GM23338 (cell line): Measurements from ENCODE around the gene RTEL1. TPM values are rescaled to one million over a fixed set of nuclear protein-coding genes. Genes with fewer than 3 reads are reported as not detected.

Experiments used
- ATAC-seq: fragments of 200-7000 bp; cut with Tn5 transposase; 3 replicates; pipeline ENCODE4 v1.9.1; 2020
- DNase-seq: peaks from one replicate; pipeline ENCODE4 v3.0.0-alpha.2; 2015; ENCODE audit warnings: low spot score
- H2AFZ ChIP-seq: fragments of 200-600 bp; sonication (generic); 2 replicates; pipeline ENCODE4 v1.8.0; 2016; ENCODE audit warnings: antibody characterized with exemption, mild to moderate bottlenecking, moderate library complexity
- H3F3A ChIP-seq: fragments of 200-600 bp; sonication (generic); replicated peaks from 2 replicates; pipeline ENCODE4 v1.8.0; 2017; ENCODE audit warnings: antibody characterized with exemption, mixed run types, low read depth
- H3K27ac ChIP-seq: fragments of 200-600 bp; sonication (generic); 2 replicates; pipeline ENCODE4 v1.6.1; 2016; ENCODE audit warnings: low read depth
- H3K27me3 ChIP-seq: fragments of 200-600 bp; sonication (generic); 2 replicates; pipeline ENCODE4 v1.8.0; 2016; ENCODE audit warnings: mild to moderate bottlenecking, mixed run types, moderate library complexity; ENCODE audit not compliant: insufficient read depth
- H3K36me3 ChIP-seq: fragments of 200-600 bp; sonication (generic); 2 replicates; pipeline ENCODE4 v1.8.0; 2016; ENCODE audit warnings: mild to moderate bottlenecking; ENCODE audit not compliant: insufficient read depth
- H3K4me1 ChIP-seq: fragments of 200-600 bp; sonication (generic); 2 replicates; pipeline ENCODE4 v1.8.0; 2016; ENCODE audit warnings: mild to moderate bottlenecking, moderate library complexity; ENCODE audit not compliant: insufficient read depth
- H3K4me2 ChIP-seq: fragments of 200-600 bp; sonication (generic); 2 replicates; pipeline ENCODE4 v1.7.1; 2017; ENCODE audit warnings: mixed run types
- H3K4me3 ChIP-seq: fragments of 200-600 bp; sonication (generic); 2 replicates; pipeline ENCODE4 v1.6.1; 2016; ENCODE audit warnings: mixed run types
- H3K79me2 ChIP-seq: fragments of 200-600 bp; sonication (generic); replicated peaks from 2 replicates; pipeline ENCODE4 v1.8.0; 2017; ENCODE audit warnings: mild to moderate bottlenecking; ENCODE audit not compliant: insufficient read depth
- H3K9me2 ChIP-seq: fragments of 200-600 bp; sonication (generic); 2 replicates; pipeline ENCODE4 v1.8.0; 2017; ENCODE audit not compliant: insufficient read depth
- H4K20me1 ChIP-seq: fragments of 200-600 bp; sonication (generic); replicated peaks from 2 replicates; pipeline ENCODE4 v1.8.0; 2017; ENCODE audit warnings: mild to moderate bottlenecking; ENCODE audit not compliant: insufficient read depth
- H3K27ac Mint-ChIP-seq: 2 replicates; pipeline ENCODE4 v1.8.0; 2020; ENCODE audit warnings: inconsistent platforms, mild to moderate bottlenecking, moderate library complexity, mixed read lengths
- H3K27me3 Mint-ChIP-seq: 3 replicates; pipeline ENCODE4 v1.8.0; 2022; ENCODE audit warnings: low read depth, mild to moderate bottlenecking, moderate library complexity, mixed read lengths, inconsistent platforms; ENCODE audit not compliant: insufficient read depth, poor library complexity
- H3K36me3 Mint-ChIP-seq: 3 replicates; pipeline ENCODE4 v1.8.0; 2021; ENCODE audit warnings: low read depth, mild to moderate bottlenecking, inconsistent platforms, moderate library complexity, mixed read lengths
- H3K4me1 Mint-ChIP-seq: 3 replicates; pipeline ENCODE4 v1.8.0; 2020; ENCODE audit warnings: mild to moderate bottlenecking, inconsistent platforms, mixed read lengths
- H3K4me3 Mint-ChIP-seq: 3 replicates; pipeline ENCODE4 v1.8.0; 2021; ENCODE audit warnings: moderate library complexity, mild to moderate bottlenecking, inconsistent platforms, mixed read lengths
- H3K9me3 Mint-ChIP-seq: 3 replicates; pipeline ENCODE4 v1.8.0; 2020; ENCODE audit warnings: moderate library complexity, mild to moderate bottlenecking, inconsistent platforms, mixed read lengths
- CREB1 ChIP-seq: fragments of 250-450 bp; sonication (Bioruptor Pico); IDR thresholded peaks from 2 replicates; pipeline ENCODE4 v1.5.0; 2020; ENCODE audit warnings: low read depth, mild to moderate bottlenecking, moderate library complexity
- CTCF ChIP-seq, 2 experiments: fragments of 200-600 bp in 1 of 2; sonication (generic) in 1 of 2; conservative IDR thresholded peaks; 2 replicates each; pipeline versions ENCODE4 v1.5.1 to v1.6.1; 2016 to 2017; ENCODE audit warnings: antibody characterized with exemption in 2 of 2, low read depth in 2 of 2, mild to moderate bottlenecking in 2 of 2, moderate library complexity in 1 of 2
- ETS1 ChIP-seq: IDR thresholded peaks from 2 replicates; pipeline ENCODE4 v1.6.1; 2016; ENCODE audit warnings: antibody characterized with exemption
- EZH2 ChIP-seq: fragments of 200-600 bp; sonication (generic); IDR thresholded peaks from one replicate; pipeline ENCODE4 v1.8.0; 2017; ENCODE audit warnings: antibody characterized with exemption, mild to moderate bottlenecking, low read depth; ENCODE audit not compliant: unreplicated experiment
- EZH2phosphoT487 ChIP-seq: fragments of 200-600 bp; sonication (generic); IDR thresholded peaks from one replicate; pipeline ENCODE4 v1.8.1; 2018; ENCODE audit warnings: antibody characterized with exemption; ENCODE audit not compliant: unreplicated experiment
- JUNB ChIP-seq: IDR thresholded peaks from one replicate; pipeline ENCODE4 v1.6.1; 2016; ENCODE audit warnings: antibody characterized with exemption; ENCODE audit not compliant: unreplicated experiment
- NANOG ChIP-seq: IDR thresholded peaks from 2 replicates; pipeline ENCODE4 v1.6.1; 2016; ENCODE audit warnings: antibody characterized with exemption, borderline replicate concordance
- POLR2AphosphoS5 ChIP-seq: IDR thresholded peaks from 2 replicates; pipeline ENCODE4 v1.6.1; 2016; ENCODE audit warnings: antibody characterized with exemption, low read depth
- REST ChIP-seq: IDR thresholded peaks from one replicate; pipeline ENCODE4 v1.6.1; 2018; ENCODE audit warnings: antibody characterized with exemption; ENCODE audit not compliant: unreplicated experiment
- STAT1 ChIP-seq: IDR thresholded peaks from one replicate; pipeline ENCODE4 v1.6.1; 2016; ENCODE audit warnings: antibody characterized with exemption; ENCODE audit not compliant: unreplicated experiment
- ZNF114 ChIP-seq: fragments of 250-450 bp; sonication (Bioruptor Pico); IDR thresholded peaks from 2 replicates; pipeline ENCODE4 v1.5.0; 2020; ENCODE audit warnings: mild to moderate bottlenecking, moderate library complexity
- ZNF331 ChIP-seq: fragments of 250-450 bp; sonication (Bioruptor Pico); IDR thresholded peaks from 2 replicates; pipeline ENCODE4 v1.5.0; 2020; ENCODE audit warnings: low read depth, mild to moderate bottlenecking, moderate library complexity
- ZNF462 ChIP-seq: fragments of 250-450 bp; sonication (Bioruptor Pico); IDR thresholded peaks from 2 replicates; pipeline ENCODE4 v1.5.0; 2020; ENCODE audit warnings: mild to moderate bottlenecking, moderate library complexity
- polyA plus RNA-seq: library from polyadenylated mRNA; unstranded; fragments of >200 nt; fragmentation: Nextera tagmentation; extraction: Ambion mirVana; gene quantifications from 2 replicates; pipeline ENCODE4 v1.2.1, GENCODE V29; 2016
- total RNA-seq: library from RNA; depleted of rRNA; stranded (reverse); fragments of >200 nt; shearing (Covaris generic); gene quantifications from 2 replicates; pipeline ENCODE4 v1.2.3, GENCODE V29; 2014

The RTEL1 gene
- total and polyA plus RNA-seq, 2 experiments from 2014 or later: 14.2 to 34.5 TPM

GRCh38 chr20:63714858-63715257 is 56.7 kb downstream of the RTEL1 start:
- Histone ChIP-seq H3K9me2 (no peaks in the 10 kb centered on the region), H3F3A (0 out of 2 replicates have a peak, but pooled peaks cover 9% of the 10 kb centered on the region), H2AFZ (no peak overlapping the region), H3K27me3 (no peaks in the 10 kb centered on the region), H3K27ac (no peak overlapping the region), H3K4me1 (no peaks in the 10 kb centered on the region), H3K79me2 (peaks cover 94% of the 10 kb centered on the region), H4K20me1 (peaks cover 13% of the 10 kb centered on the region), H3K4me2 (no peak overlapping the region), H3K36me3 (peaks cover 10% of the 10 kb centered on the region; the same call in 1 of the 2 replicates), H3K4me3 (no peak overlapping the region)
- Mint-ChIP-seq H3K4me3 (no peak overlapping the region), H3K27ac (no peak overlapping the region), H3K4me1 (no peaks in the 10 kb centered on the region; the same call in 2 of the 3 replicates), H3K27me3 (peaks cover 3% of the 10 kb centered on the region), H3K36me3 (peaks cover 62% of the 10 kb centered on the region), H3K9me3 (no peaks in the 10 kb centered on the region)
- no peak for TF ChIP-seq ZNF331 (CRISPR knock-in tag)
- no peak for TF ChIP-seq STAT1
- TF ChIP-seq POLR2AphosphoS5: no peak
- no peak for TF ChIP-seq EZH2
- TF ChIP-seq CTCF (conservative IDR thresholded peaks at IDR 0.05; ENCODE audit: low read depth in 2 of 2): no peak
- no peak for TF ChIP-seq JUNB
- TF ChIP-seq NANOG: no peak
- TF ChIP-seq CREB1: no peak
- no peak for TF ChIP-seq ZNF462
- TF ChIP-seq REST: no peak
- TF ChIP-seq ETS1: no peak
- TF ChIP-seq ZNF114 (CRISPR knock-in tag): no peak
- no peak for TF ChIP-seq EZH2phosphoT487
- no peak for ATAC-seq
- DNase-seq: no peak
